ENCODE results near the gene TLNRD1. TPM values are rescaled to one million over a fixed set of nuclear protein-coding genes. Genes with fewer than 3 reads are reported as not detected.
"Not testable (repeated sequence)": the region's sequence is repeated elsewhere in the genome, so short reads cannot be mapped to it uniquely, and the experiment has no call there.

The TLNRD1 gene
- polyA plus RNA-seq (2013, experiment 1 of 2; ENCODE audit: insufficient read length): 10.6 TPM
- 11.2 TPM for polyA plus RNA-seq (2013, experiment 2 of 2; ENCODE audit: insufficient read length)

DNA sequence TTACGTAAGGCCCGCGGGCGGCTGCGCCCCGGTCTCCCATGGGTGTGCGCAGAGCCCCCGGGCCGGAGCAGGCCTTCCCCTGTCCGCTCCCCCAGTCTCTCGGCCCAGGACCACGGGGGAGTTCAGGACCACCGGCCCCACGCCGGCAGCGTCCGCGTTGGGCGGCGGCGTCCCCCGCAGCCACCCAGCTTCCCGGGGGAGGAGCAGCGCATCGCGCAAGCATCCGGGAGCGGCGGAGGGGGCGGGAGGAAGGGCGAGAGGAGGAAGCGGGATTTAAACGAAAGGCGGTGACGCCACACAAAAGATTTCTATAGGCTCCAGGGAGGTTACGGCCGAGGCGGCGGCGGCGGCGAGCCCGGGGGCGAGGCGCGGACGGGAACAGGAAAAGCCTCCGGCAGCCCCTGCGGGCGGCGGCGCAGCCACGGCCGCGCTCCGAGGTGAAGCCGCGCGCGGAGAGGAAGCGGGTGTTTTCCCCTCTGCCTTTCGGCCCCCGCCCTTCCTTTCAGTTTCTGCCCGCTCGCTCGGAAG lies at the start of gene TLNRD1:
TSS of gene TLNRD1 (plus strand) at position 300 of the 528 bp plus-strand sequence. CDS start 1,349 bp downstream, outside the sequence.
- peak; percentile 95 for DNase-seq

DNA sequence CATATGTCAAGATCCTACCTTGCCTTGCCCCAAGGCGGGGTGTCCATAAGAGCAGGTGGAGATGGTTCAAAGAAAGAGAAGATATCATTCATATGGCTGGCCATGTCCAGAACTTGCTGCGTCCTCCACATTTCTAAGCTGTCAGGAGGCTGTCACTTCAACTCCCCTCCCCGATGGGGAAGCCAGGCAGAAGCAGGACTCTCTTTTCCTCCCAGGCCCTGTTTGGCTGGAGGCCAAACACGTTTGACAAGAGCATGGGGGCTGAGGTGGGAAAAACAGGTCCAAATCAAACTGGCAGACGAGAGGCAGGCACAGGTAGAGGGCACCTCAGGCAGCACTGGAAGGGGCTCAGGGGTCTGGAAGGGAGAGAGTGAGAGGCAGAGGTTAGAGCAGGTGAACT lies 48.8 kb upstream of the TLNRD1 start:
- DNase-seq: no peak

DNA sequence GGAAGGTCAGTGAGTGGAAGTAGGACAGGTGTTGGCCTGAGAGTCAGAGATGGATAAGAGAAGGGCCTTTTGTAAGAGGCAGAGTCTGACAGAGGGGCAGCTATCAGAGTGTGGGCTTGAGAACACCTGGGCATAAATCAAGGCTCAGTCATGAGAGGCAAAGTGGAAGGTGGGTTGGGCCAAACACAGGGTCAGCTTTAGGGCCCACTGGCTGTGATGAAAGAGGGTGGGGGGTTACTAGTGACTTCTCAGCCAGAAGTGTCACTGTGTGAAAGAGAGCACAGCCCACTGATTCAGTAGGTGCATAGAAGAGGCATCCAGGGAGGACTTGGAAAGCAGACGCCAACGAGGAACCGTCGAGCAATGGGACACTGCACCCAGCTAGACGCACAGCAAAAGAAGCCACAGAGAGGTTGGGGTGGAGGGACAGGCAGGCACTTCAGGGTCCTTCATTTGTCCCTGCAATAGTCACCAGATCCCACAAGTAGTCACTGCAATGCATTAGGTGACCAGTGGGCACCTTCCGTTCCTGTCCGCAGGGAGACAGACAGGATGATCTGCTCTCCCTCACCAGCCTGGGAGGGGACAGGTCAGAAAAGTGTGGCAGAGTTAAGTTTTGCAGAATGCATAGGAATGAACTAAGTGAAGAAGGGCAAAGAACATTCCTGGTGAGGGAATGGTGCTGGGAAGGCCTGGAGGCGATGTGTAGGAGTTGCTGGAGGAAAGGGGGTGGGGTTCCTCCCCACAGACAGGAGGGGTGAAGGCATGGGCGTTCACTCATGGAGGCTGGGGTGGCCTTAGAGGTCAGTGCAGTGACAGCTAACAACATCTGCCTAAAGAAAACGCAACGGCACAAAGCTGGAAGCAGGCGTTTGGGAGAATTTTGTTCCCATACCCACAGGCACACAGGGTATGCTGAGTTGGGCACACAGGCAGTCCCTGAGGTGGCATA lies 47.4 kb upstream of the TLNRD1 start:
- no peak for DNase-seq

DNA sequence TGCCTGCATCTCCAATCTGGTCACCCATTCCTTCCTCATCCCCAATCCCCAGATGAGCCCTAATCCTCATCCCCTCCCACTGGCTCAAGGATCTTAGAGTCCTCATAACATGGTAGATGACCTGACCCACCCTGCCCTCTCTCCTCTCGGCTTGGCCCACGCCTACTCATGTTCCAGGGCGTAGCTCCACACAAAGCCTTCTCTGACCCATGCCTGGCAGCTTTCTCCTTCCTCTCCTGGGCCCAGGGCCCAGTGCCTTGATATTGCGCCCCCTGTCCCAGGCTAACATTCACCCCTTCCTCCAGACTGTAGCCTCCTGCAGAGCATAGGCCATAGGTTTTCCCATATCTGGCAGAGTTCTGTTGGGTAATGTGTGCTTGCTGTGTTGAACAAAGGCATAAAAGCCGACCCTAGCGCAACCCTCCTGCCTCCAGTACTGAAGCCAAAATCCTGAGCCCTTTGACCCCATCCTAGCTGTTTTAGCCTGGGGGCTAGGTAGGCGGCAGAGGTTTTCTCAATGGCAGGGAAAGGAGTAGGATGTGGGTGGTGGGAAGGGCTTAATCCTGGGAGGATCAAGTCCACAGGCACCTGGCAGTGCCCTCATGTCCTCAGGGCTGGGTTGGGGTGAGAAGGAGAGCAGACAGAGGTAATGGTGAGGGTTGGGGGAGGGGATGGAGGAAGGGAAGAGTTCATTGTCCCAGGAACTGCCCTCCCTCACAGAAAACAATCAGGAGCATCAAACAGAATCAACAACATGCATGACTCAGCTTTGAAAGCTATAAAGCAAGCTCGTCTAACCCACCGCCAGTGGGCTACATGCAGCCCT lies 46.6 kb upstream of the TLNRD1 start:
- no peak for DNase-seq

DNA sequence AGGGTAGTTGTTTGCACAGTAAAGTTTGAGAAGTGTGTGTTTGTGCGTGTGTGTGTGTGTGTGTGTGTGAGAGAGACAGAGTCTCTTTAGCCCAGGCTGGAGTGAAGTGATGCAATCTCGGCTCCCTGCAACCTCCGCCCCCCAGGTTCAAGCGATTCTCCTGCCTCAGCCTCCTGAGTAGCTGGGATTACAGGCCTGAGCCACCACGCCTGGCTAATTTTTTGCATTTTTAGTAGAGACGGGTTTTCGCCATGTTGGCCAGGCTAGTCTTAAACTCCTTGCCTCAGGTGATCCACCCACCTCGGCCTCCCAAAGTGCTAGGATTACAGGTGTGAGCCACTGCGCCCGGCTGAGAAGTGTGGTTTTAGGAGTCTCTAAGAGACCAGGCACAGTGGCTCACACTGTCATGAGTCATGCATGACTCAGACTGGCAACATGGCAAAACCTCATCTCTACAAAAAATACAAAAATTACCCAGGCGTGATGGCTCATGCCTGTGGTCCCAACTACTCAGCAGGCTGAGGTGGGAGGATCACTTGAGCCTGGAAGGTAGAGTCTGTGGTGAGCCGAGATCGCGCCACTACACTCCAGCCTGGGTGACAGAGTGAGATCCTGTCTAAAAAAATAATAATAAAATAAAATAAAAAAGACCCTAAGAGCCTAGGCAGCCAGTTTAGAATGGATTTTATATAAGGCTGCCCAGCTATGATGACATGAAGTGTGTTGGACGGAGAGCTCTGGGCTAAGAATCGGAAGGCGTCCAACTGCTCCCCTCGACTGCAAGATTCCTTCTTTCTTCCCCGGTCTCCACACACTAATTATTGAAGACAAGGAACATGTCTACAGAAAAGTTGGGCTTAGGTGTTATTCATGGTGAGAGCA lies 44.9 kb upstream of the TLNRD1 start:
- peak; percentile 89 for DNase-seq

DNA sequence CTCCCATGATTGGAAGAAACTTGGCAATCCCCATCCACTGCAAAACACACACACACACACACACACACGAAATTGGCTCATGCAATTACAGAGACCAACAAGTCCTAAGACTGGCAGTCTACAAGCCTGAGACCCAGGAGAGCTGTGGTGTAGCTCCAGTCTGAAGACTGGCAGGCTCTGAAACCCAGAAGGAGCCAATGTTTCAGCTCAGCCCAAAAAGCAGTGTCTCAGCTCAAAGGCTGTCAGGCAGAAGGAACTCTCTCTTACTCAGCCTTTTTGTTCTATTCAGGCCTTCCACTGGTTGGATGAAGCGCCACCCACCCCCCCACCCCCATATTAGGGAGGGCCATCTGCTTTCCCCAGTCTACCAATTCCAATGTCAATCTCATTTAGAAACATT lies 43.2 kb upstream of the TLNRD1 start:
- no peak for DNase-seq

DNA sequence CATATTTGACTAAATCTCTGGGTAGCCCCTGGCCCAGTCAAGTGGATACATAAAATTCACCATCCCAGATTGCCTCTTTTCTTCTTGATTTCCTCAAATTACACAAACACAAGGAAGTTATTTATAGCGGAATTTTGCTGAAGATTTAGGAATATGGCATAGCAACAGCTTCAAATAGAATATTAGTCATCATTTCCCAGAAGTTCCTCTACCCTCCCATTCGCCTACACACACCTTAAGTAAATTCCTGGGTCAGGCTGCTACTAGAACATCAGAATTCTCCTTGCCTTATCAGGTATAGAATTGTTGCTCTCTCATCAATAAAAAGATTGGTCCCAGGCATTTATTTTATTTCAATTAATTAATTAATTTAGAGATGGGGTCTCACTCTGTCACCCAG lies 42.7 kb upstream of the TLNRD1 start:
- no peak for DNase-seq

DNA sequence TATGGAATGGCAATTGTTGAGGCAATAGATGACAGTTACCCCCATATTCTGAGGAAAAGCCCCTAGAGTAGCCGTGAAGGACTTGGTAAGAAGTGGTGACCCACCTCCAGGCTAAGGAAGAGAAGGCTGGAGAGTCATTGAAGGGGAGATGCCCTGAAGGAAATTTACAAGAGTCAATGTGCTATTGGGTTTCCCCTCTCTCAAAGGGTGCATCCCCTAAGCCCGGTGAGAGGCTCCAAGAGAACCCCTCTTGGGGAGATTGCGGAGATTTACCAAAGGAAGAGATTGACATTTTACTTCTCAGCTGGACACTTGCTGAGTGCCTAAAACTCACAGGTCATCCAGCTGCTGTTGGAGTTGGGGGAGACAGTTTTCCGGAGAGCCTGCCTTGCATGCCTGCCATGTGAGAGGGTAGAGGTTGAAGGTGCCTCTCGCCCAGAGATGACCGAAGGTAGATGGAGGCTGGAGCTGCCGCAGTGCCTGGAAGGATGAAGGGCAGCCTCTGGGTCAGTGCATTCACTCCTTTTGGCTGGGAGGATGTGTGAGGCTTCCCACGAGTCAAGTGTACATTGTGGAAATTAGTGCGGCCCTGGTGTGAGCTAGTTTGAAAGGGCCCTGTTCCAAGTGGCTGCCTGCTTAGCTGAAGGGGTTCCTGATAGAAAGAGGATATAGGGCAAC lies 41.8 kb upstream of the TLNRD1 start:
- no peak for DNase-seq

DNA sequence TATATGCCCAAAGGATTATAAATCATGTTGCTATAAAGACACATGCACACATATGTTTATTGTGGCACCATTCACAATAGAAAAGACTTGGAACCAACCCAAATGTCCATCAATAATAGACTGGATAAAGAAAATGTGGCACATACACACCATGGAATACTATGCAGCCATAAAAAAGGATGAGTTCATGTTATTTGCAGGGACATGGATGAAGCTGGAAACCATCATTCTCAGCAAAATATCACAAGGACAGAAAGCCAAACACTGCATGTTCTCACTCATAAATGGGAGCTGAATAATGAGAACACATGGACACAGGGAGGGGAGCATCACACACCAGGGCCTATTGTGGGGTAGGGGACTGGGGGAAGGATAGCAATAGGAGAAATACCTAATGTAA lies 35.3 kb upstream of the TLNRD1 start:
- DNase-seq: not testable (repeated sequence)

DNA sequence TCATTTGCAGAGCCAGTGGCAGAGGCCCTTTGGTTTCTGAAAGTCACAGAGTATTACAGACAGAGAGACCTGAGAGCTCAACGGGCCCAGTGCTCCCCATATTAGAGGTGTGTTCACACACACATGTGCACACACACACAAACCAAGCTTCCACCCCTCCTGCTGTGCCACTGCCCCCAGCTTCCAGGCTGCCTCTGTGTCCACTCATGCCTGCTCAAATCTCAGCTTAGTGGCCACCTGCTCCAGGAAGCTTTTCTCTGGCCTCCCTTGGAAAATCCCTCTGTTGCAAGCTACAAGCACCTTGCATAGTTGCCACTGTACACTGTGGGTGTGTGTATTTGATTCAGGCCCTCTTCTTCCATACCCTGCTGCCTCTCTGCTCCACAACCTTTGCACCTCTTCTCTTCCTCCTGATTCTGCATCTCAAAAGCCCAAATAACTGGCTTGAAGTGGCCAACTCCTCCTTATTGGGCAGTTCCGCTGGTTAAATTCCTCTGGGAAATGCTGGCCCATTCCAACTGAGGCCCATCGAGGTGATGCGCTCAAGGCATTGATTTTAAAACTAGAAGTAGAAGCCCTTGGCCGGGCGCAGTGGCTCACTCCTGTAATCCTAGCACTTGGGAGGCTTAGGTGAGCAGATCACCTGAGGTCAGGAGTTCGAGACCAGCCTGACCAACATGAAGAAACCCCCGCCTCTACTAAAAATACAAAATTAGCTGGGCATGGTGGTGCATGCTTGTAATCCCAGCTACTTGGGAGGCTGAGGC lies 34.1 kb upstream of the TLNRD1 start:
- no peak for DNase-seq

DNA sequence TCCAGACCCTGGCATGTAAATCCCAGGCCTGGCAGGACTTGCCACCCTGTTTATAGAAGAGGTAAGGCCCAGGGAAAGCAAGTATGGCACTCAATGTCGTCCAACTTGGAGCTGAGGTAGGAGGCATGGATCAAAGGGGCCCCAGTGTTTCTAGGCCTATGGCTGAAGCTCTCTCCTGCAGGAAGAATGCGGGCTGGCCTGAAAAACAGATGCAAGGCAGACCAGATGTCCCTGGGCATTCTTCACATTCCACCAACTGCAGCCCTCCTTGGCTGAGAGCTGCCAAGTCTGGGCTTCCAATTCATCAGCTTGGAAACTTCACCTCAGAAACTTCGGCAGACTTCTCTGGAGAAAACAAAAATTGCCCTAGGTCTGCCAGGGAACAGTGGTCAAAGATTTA lies 33.3 kb upstream of the TLNRD1 start:
- peak; percentile 82 for DNase-seq

DNA sequence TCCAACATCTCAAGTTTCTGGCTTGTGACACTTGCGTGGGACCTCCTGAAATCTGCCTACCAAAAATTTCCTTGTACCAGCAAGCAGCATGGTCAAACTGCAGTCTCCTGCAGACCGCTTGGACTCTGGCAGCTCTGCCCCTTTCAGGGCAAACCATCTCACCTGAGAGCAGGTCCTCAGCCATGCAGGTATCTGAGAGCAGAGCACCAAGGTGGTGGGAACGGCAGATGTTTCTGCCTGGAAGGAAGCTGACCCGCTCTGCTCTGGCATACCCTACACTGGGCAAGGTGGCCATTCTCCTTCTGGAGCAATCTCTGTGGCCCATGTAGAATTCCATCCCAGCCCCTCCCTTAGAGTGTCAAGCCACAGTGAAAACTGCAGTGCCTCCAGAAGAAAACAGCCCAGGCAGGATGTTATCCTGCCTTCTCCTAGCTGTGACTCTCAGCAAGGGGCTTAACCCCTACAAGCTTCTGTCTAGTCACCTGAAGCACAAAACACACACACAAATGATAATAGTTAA lies 32.7 kb upstream of the TLNRD1 start:
- DNase-seq: no peak

DNA sequence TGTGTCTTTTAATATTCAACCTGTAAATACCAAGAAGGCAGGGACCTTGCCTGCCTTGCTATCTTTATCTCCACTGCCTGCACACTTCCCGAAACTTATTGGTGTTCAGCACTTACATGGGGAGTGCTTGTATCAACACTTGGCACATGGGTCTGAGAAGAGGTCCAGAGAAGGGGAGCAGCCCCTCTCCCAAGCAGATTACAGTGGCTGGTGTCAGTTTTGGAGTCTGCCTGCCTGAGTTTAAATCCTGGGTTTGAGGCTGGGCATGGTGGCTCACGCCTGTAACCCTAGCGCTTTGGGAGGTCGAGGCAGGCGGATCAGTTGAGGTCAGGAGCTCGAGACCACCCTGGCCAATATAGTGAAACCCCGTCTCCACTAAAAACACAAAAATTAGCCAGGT lies 31.4 kb upstream of the TLNRD1 start:
- no peak for DNase-seq

DNA sequence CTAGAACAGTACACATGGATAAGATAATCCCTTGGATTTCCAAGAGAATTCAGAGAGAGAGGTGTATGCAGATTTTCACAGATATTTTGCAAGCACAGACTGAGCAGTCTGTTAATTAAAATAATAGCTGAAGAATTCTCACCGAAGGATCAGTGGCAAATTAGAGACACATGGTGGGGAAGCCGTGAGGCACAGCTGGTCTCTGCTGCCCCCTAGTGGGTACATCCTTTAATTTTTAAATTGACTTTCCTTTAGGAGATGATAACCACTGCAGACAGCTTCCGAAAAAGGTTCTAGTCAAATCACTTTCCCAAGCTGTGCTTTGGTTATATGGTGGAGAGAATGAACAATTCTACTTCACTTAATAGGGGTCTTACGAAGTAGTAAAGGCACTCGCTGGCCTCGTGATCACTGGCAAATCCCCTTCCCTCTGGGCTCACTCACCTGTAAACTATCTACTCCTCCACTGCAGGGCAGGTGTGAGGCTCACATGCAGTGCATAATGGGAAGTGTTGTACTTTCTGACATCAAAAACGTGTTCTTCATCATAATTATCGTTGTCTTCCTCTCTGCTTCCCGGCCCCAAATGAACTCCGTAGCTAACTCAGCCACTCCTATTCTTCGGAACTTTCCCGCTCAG lies 30.6 kb upstream of the TLNRD1 start:
- peak; percentile 70 for DNase-seq

DNA sequence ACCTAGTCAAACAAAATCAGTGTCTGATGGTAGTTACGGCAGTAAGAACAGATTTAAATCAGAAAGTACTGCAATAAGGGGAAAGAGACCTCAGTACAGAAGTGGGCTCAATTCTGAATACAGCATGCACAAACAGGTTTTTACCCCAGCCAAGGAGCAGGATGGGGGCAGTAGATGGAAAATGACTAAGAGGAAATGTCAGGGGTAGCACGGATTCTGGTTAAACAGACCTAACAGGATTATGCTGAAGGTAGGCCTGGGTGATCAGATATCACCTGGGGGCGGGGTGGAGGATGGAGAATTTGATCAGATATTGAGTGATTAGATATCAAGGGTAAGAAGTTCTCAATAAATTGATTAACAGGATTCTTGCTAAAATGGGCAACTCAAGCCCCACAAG lies 30.1 kb upstream of the TLNRD1 start:
- no peak for DNase-seq

DNA sequence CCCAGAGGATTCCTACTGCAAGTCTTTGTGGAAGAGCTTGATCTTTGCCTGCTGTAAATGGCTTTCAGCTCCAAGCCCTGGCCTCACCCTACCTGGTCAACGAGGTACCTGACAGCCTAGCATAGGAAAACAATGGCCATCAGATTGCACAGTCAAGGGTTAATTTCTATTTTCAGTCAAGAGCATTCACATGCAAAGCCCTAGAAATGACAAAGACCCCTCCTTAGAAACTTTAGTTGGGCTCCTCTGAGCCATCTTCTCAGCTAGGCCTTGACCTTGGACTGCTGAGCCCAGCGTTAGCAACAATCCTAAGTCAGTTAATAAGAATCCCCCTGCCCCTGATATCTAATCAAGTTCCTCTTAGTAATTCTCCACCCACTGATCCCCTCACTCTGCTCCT lies 29.6 kb upstream of the TLNRD1 start:
- no peak for DNase-seq

DNA sequence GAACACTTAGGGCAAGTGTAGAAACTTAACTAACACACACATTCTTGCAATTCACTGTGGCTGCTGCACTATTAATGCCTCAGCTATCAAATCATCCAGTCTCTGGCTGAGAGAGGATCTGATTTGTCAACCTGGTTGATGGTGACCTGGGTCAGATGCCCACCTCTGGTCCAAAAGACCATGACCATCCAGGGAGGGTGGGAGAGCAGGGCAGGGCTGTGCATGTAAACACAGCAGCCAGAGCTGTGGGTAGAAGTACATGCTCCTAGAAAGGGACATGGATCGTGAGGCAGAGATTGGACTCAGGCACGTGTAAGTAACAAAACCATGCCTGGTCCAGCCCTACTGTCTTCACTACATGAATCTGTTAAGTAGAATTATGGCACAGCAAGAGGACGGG lies 28.4 kb upstream of the TLNRD1 start:
- DNase-seq: no peak

DNA sequence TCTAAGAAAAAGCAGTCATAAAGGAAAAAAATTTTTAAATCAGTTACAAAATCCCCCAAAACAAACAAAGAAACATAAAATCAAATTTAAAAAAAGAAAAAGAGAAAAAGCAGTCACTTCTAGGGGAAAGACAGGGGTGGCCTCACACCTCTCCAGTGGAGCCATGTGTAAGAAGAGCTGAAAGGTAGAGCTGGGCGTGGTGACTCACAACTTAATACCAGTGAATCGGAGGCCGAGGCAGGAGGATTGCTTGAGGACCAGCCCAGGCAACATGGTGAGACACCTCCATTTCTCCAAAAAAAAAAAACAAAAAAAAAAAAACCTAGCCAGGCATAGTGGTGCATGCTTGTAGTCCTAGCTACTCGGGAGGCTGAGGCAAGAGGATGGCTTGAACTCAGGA lies 25.8 kb upstream of the TLNRD1 start:
- DNase-seq: no peak

DNA sequence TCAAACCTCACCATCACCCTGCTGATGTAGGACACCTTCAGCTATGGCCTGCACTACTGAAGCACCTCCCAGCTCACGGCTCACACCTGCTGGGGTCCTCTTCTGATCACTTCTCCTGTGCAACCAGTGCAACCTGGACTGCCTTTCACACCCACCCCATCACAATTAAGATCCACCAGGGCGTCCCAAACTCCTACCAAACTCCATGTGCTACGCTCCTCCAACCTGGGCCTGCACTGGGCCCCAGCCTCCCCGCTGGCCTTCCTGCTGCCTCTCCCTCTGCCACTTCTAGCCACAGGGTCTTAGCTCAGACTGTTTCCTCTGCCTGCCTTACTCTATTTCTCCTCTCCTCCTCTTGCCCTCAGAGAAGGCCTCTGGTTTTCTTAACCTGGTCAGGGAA lies 23.9 kb upstream of the TLNRD1 start:
- DNase-seq: no peak

DNA sequence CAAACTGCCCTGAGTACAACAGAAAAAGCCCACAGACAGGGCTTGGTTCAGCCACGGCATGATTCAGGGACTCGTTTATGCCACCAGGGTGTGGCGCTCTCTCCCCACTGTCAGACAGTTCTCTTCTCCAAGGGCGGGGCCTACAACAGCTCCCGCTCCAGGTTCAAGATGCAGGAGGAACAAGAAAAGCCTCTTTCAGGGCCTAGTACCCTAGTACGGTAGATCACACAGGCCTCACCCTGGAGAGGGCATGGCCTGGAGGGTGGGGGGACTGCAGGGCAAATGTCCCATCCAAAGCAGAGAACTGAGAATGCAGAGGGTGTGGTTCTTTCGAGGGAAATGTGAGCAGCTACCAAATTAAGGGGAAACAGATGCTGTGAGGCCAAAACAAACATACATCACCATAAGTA lies 23.1 kb upstream of the TLNRD1 start:
- DNase-seq: peak; percentile 68
